MCF 10A (cell line): ENCODE measurements around the gene MMAB. TPM values are rescaled to one million over a fixed set of nuclear protein-coding genes. Genes with fewer than 3 reads are reported as not detected.
A peak's percentile ranks its signal among the peaks of the same experiment; 100 is the strongest.

Source experiments
- BruUV-seq: library from RNA; stranded (reverse); fragments of 400-500 nt; replicated peaks from 2 replicates; lab custom pipeline; 2021; lab: Mats Ljungman, UMichigan
- CTCF ChIA-PET: fragments of 300-600 bp; sonication (Branson Sonifier 250); formaldehyde crosslinking; extraction: SDS; loops from one replicate; lab custom pipeline; 2021; ENCODE audit warnings: antibody characterized with exemption, inconsistent platforms; lab: Yijun Ruan, JAX
- POLR2A ChIA-PET: fragments of 300-600, 350-650 bp; sonication (Branson Sonifier 250); formaldehyde crosslinking; extraction: SDS; loops from one replicate; lab custom pipeline; 2020; ENCODE audit warnings: antibody characterized with exemption, inconsistent platforms; lab: Yijun Ruan, JAX
- DNase-seq: peaks from one replicate; pipeline ENCODE4 v3.0.0-alpha.2; 2018; ENCODE audit not compliant: unreplicated experiment
- H3K27ac Mint-ChIP-seq: one replicate; pipeline ENCODE4 v1.8.0; 2022; ENCODE audit warnings: mild to moderate bottlenecking, low read depth, mixed read lengths; ENCODE audit not compliant: unreplicated experiment
- H3K27me3 Mint-ChIP-seq: one replicate; pipeline ENCODE4 v1.8.0; 2022; ENCODE audit warnings: mixed read lengths; ENCODE audit not compliant: insufficient read depth, unreplicated experiment
- H3K36me3 Mint-ChIP-seq: one replicate; pipeline ENCODE4 v1.8.0; 2022; ENCODE audit warnings: mild to moderate bottlenecking, moderate library complexity, mixed read lengths; ENCODE audit not compliant: insufficient read depth, unreplicated experiment
- H3K4me1 Mint-ChIP-seq: one replicate; pipeline ENCODE4 v1.8.0; 2022; ENCODE audit warnings: mixed read lengths; ENCODE audit not compliant: insufficient read depth, unreplicated experiment
- H3K4me3 Mint-ChIP-seq: one replicate; pipeline ENCODE4 v1.8.0; 2022; ENCODE audit warnings: mild to moderate bottlenecking, moderate library complexity, mixed read lengths; ENCODE audit not compliant: unreplicated experiment
- H3K9me3 Mint-ChIP-seq: one replicate; pipeline ENCODE4 v1.8.0; 2022; ENCODE audit warnings: mixed read lengths; ENCODE audit not compliant: unreplicated experiment
- intact Hi-C: fragments of 100-400 bp; cut with micrococcal nuclease; formaldehyde crosslinking; loops from 2 replicates; pipeline ENCODE4 v1.14.1; 2022
- total RNA-seq: library from RNA; stranded (reverse); gene quantifications from 2 replicates; pipeline ENCODE4 v1.2.3, GENCODE V29; 2022
- TF ChIP-seq, protein P1 (sequence below): fragments of 200-600 bp; IDR thresholded peaks from one replicate; pipeline ENCODE4 v1.8.0; 2022; ENCODE audit warnings: antibody characterized with exemption, mild to moderate bottlenecking; ENCODE audit not compliant: unreplicated experiment

Gene MMAB
- total RNA-seq, 1 experiment from 2014 or later, result 59.2 TPM

DNA sequence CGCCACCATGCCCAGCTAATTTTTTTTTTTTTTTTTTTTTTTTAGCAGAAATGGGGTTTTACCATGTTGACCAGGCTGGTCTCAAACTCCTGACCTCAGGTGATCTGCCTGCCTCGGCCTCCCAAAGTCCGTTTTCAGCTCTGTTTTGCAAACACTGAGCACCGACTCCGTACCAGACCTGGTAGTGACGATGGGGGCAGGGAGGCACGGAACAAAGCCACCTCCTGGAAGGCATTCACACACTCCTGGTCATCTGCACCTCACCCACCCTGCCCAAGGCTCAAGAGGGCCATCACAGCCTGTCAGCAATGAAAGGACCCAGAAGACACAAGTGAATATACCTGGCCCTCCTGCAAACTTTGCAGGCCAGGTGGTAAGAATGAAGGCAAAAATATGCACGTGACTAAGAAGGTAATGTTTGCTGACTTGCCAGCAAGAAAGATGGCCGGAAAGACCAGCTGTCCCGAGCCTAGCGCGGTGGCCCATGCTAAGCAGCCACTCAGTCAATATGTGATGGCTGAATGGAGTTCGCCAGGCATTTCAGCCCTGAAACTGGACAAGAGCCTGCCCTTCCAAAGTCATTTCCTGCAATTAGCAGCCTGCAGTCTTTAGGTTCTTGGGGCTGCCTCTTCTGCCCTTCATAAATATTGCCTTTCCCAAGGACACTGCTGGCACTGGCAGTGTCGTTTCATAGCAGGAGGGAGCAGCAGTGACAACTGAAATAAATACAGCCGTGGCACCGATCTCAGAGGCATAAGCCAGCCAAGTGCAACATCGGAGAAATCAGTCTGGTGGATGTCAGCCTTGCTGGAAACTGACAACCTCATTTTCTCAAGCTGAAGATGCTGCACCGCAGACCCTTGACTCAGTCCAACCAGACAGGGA, 17.6 kb downstream of the MMAB start:
- intact Hi-C loops, result no loop called here
- H3K27ac Mint-ChIP-seq, result no peak overlapping the region
- no peaks in the 10 kb centered on the region for H3K9me3 Mint-ChIP-seq
- no peaks in the 10 kb centered on the region for H3K4me1 Mint-ChIP-seq
- H3K36me3 Mint-ChIP-seq, result peaks cover 6% of the 10 kb centered on the region
- ChIA-PET CTCF (interaction anchor here (0.7 to 1.1 kb wide), 3 partner anchors 11 to 92 kb away, joined by 3 read pairs; no protein-coding TSS in a partner anchor), POLR2A (interaction anchor here (0.8 to 1.4 kb wide), 5 partner anchors 10 to 42 kb away, joined by 4 to 7 read pairs (median 5); partner anchors contain the start of genes MMAB and MVK)
- no peaks in the 10 kb centered on the region for H3K27me3 Mint-ChIP-seq
- no peak for DNase-seq
- no peak overlapping the region for H3K4me3 Mint-ChIP-seq
- no TSS peak for BruUV-seq
- TF ChIP-seq, protein P1, sequence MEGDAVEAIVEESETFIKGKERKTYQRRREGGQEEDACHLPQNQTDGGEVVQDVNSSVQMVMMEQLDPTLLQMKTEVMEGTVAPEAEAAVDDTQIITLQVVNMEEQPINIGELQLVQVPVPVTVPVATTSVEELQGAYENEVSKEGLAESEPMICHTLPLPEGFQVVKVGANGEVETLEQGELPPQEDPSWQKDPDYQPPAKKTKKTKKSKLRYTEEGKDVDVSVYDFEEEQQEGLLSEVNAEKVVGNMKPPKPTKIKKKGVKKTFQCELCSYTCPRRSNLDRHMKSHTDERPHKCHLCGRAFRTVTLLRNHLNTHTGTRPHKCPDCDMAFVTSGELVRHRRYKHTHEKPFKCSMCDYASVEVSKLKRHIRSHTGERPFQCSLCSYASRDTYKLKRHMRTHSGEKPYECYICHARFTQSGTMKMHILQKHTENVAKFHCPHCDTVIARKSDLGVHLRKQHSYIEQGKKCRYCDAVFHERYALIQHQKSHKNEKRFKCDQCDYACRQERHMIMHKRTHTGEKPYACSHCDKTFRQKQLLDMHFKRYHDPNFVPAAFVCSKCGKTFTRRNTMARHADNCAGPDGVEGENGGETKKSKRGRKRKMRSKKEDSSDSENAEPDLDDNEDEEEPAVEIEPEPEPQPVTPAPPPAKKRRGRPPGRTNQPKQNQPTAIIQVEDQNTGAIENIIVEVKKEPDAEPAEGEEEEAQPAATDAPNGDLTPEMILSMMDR, result no peak

DNA sequence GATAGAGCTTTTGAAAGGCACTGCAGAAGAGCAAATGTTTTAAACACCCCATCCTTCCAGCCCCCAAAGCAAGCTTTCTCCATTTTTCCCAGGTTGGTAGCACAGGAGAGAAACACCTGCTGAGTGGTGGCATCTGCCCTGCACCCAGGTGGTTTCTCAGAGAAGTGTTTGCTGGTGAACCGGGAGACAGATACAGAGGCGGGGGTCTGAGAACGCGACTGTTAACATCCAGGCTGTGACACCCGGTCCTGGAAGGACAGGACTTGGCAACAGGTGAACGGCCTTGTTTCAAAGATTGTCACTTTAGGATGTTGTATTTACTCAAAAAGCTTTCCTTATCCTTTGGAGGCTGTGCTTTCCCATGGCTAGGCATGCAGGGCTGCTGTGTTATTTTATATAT, 18.5 kb downstream of the MMAB start:
- ChIA-PET POLR2A (interaction anchor here (1.2 kb wide), 1 partner anchor 18 kb away, joined by 5 read pairs; the partner anchor contains the start of genes MMAB and MVK), CTCF (interaction anchor here (0.6 to 1.1 kb wide), 3 partner anchors 44 to 242 kb away, joined by 3 to 6 read pairs (median 3); no protein-coding TSS in a partner anchor)
- H3K4me3 Mint-ChIP-seq, result no peak overlapping the region
- H3K36me3 Mint-ChIP-seq, result peaks cover 6% of the 10 kb centered on the region
- H3K4me1 Mint-ChIP-seq, result no peaks in the 10 kb centered on the region
- TF ChIP-seq, protein P1, result no peak
- TSS peak; percentile 6 for BruUV-seq
- DNase-seq, result no peak
- no peaks in the 10 kb centered on the region for H3K9me3 Mint-ChIP-seq
- intact Hi-C loops, result no loop called here
- H3K27ac Mint-ChIP-seq, result no peak overlapping the region
- H3K27me3 Mint-ChIP-seq, result peaks cover 8% of the 10 kb centered on the region

DNA sequence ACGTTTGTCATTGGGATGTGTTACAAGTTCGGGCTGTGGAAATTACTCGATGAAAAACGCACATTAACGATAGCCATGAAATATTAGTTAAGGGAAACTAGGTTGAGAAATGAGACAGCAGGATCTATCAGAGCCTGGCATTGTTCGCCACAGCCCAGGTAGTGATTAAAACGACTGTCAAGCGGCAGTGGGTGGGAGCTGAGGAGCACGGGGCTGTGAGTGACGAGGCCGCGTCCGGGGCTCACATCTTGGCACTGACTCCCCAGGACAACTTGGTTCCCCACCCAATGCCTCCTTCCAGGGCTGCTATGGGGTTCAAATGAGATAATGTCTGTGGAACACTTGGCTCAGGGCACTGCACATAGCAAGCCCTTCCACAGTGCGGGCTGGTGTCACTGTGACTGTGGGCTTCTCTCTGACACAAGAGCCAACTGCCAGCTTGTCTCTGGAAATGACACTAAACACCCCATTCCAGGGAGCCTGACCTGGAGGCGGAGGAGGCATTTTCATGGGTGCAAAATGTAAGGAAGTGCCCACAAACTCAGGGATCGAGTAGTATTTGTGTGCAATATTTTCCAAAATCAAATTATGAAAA, 19.3 kb downstream of the MMAB start:
- Mint-ChIP-seq H3K27ac (no peak overlapping the region), H3K27me3 (peaks cover 14% of the 10 kb centered on the region), H3K9me3 (no peaks in the 10 kb centered on the region), H3K36me3 (peaks cover 6% of the 10 kb centered on the region), H3K4me3 (no peak overlapping the region), H3K4me1 (no peaks in the 10 kb centered on the region)
- DNase-seq, result no peak
- ChIA-PET CTCF (interaction anchor here (0.6 to 1.1 kb wide), 2 partner anchors 101 to 243 kb away, joined by 3 to 6 read pairs; no protein-coding TSS in a partner anchor), POLR2A (interaction anchor here (1.2 to 2.0 kb wide), 3 partner anchors 9 to 19 kb away, joined by 5 to 7 read pairs (median 6); partner anchors contain the start of genes MMAB and MVK)
- TF ChIP-seq, protein P1, result no peak
- no TSS peak for BruUV-seq
- intact Hi-C loops, result no loop called here

DNA sequence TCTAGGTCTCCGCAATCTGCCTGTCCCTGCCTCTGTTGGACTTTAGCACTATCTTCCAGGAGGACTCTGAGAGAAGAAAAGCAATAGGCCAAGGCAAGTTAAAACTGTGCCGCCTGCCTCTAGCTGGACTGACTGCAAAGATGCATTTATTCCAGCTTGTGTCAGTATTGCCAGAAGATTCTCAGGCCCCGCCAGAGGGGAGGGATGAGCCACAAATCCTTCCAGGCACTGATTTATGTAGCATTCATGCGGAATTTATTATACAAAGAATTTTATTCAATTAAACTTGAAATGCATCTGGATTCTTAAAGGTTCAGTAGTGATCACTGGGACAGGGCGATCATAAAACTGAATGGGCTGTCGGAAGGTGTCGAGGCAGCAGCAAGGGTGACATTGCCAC, 19.8 kb downstream of the MMAB start:
- no TSS peak for BruUV-seq
- Mint-ChIP-seq H3K36me3 (peaks cover 6% of the 10 kb centered on the region), H3K27ac (no peak overlapping the region), H3K27me3 (peaks cover 14% of the 10 kb centered on the region), H3K9me3 (no peaks in the 10 kb centered on the region), H3K4me3 (no peak overlapping the region), H3K4me1 (no peaks in the 10 kb centered on the region)
- DNase-seq, result no peak
- intact Hi-C loops, result no loop called here
- TF ChIP-seq, protein P1, result no peak
- POLR2A ChIA-PET, result interaction anchor here (1.1 to 2.0 kb wide), 3 partner anchors 9 to 19 kb away, joined by 4 to 7 read pairs (median 6); no protein-coding TSS in a partner anchor
- CTCF ChIA-PET, result no interaction called here
